ENCODE results near the gene FMNL2.
"Not testable (repeated sequence)": the region's sequence is repeated elsewhere in the genome, so short reads cannot be mapped to it uniquely, and the experiment has no call there.

Gene FMNL2

DNA sequence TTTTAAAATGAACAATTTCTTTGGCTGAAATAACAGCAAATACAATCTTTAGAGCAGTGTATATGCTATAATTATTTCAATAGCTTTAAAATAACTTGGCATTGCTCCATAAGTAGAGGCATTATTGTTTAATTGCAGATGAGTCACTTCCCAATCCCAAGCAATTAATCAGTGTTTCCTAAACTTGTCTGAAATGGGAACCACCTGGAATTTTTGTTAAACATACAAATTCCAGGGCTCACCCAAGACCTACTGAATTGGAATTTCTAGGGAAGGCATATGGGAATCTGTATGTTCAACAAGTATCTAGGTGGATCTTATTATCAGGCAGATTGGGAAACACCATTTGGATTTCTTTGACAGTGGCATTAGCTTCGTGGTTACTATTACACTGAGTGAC, 27.1 kb upstream of the FMNL2 start:
- FAIRE-seq (no peak), DNase-seq (ENCODE audit: insufficient read length, low spot score) (no peak)
- TF ChIP-seq, protein P1, sequence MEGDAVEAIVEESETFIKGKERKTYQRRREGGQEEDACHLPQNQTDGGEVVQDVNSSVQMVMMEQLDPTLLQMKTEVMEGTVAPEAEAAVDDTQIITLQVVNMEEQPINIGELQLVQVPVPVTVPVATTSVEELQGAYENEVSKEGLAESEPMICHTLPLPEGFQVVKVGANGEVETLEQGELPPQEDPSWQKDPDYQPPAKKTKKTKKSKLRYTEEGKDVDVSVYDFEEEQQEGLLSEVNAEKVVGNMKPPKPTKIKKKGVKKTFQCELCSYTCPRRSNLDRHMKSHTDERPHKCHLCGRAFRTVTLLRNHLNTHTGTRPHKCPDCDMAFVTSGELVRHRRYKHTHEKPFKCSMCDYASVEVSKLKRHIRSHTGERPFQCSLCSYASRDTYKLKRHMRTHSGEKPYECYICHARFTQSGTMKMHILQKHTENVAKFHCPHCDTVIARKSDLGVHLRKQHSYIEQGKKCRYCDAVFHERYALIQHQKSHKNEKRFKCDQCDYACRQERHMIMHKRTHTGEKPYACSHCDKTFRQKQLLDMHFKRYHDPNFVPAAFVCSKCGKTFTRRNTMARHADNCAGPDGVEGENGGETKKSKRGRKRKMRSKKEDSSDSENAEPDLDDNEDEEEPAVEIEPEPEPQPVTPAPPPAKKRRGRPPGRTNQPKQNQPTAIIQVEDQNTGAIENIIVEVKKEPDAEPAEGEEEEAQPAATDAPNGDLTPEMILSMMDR (IDR thresholded peaks at IDR 0.05; ENCODE audit: insufficient read depth, missing control alignments), result no peak

DNA sequence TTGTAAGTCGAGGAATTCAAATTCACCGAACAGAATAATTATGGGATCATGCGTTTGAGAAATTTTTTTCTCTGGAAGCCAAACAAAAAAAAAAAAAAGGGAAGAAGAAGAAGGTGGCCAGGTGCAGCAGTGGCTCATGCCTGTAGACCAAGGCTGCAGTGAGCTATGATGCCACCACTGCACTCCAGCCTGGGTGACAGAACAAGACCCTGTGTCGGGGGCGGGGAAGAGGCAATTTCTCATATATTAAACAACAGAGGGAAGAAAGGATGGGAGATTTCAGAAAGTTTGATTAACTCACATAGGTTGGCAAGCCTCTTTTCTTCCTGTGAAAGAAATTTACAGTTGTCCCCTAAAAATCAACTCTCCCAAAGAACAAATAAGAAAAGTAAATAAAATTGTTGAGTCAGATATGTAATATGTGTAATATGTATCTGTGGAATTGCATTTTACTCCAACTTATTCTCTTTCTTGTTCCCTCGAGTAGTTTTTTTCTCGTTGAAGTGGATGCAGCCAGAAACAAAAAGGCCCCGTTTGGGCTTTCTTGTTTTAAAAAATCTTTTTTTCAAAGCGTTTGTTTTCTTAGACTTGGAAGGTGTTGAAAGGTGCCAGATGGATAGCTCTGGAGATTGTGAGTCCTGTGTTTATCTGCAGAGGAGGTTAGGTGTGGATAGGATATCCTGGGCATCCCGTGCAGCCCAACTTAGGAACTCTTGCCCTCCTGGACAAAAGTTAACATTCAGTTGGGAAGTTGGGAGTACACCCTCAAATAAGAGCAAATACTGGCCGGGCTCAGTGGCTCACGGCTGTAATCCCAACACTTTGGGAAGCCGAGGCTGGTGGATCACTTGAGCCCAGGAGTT, 25.4 kb upstream of the FMNL2 start:
- TF ChIP-seq, protein P1 (IDR thresholded peaks at IDR 0.05; ENCODE audit: insufficient read depth, missing control alignments), result no peak

DNA sequence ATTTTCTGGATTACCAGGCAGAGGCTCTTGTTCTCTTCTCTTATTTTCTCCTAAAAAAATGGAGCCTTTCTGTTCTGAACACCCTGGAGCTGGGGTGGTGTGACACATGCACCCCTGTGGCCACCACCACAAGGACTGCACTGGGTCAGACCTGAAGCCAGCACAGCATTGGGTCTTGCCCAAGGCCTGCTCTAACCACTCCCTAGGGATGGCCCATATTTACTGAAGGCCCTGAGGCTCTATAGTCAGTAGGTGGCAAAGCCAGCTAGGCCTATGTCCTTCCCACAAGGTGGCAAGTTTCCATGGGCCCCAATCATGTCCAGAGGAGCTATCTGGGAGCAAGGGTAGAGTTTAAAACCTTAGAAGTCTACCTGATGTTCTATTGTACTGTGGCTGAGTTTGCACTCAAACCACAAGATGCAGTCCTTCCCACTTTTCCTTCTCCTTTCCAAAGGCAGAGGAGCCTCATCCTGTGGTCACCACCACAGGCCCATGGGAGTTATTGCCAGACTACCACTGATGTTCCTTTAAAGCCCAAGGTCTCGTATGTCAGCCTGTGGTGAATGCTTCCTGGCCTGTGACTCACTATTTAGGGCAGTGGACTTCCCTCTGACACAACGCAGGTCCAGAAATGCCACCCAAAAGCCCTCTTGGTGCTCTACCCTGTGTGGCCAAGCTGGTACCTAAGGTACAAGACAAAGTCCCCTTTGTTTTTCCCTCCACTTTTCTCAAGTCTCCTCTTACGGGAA, 15.0 kb upstream of the FMNL2 start:
- TF ChIP-seq, protein P1 (IDR thresholded peaks at IDR 0.05; ENCODE audit: insufficient read depth, missing control alignments), result no peak
- FAIRE-seq (no peak), DNase-seq (ENCODE audit: insufficient read length, low spot score) (no peak)

More for the DNA sequence above, 25.4 kb upstream of the FMNL2 start:
- FAIRE-seq (no peak), DNase-seq (ENCODE audit: insufficient read length, low spot score) (no peak)

DNA sequence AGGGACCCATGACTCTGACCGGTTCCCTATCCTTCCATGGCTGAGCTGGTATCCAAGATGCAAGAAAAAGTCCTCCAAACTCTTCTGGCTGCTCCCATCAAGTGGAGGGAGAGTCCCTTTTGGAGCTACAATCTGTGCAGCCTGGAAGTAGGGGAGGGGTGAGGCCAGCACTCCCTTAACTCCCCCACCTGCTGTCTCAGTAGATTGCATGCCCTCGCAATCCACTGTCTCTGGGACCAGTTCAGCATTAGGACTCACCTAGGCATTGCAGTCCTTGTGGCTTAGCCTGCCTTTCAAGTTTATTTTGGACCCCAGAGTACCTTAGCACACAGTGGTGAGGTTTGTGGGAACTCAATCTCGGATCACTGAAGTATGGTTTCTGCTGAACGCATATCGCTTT, 14.2 kb upstream of the FMNL2 start:
- FAIRE-seq (no peak), DNase-seq (ENCODE audit: insufficient read length, low spot score) (no peak)

DNA sequence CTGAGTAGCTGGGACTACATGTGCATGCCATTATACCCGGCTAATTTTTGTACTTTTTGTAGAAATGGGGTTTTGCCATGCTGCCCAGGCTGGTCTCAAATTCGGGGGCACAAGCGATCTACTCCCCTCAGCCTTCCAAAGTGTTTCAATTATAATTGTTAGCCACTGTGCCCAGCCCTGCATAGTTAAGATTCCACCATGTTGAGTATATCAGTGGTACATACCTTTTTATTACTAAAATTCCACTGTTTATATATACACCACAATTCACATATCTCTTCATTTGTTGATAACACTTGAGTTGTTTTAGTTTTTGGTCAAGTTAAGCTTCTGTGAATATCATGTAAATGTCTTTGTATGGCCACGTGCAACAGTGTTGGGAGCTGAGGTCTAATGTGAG, 12.8 kb upstream of the FMNL2 start:
- TF ChIP-seq, protein P1 (IDR thresholded peaks at IDR 0.05; ENCODE audit: insufficient read depth, missing control alignments), result no peak
- no peak for FAIRE-seq

More for the DNA sequence above, 14.2 kb upstream of the FMNL2 start:
- TF ChIP-seq, protein P1 (IDR thresholded peaks at IDR 0.05; ENCODE audit: insufficient read depth, missing control alignments), result no peak

DNA sequence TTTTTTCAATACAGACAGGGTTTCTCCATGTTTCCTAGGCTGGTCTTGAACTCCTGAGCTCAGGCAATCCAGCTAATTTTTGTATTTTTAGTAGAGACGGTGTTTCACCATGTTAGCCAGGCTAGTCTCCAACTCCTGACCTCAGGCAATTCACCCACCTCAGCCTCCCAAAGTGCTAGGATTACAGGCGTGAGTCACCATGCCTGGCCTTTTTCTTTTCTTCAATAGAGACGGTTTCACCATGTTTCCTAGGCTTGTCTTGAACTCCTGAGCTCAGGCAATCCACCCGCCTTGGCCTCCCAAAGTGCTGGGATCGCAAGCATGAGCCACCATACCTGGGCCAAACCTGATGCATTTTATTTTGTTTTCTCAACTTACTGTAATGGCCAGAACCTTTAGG, 9.8 kb upstream of the FMNL2 start:
- not testable (repeated sequence) for FAIRE-seq; DNase-seq (ENCODE audit: insufficient read length, low spot score)

More for the DNA sequence above, 12.8 kb upstream of the FMNL2 start:
- DNase-seq (ENCODE audit: insufficient read length, low spot score), result no peak

DNA sequence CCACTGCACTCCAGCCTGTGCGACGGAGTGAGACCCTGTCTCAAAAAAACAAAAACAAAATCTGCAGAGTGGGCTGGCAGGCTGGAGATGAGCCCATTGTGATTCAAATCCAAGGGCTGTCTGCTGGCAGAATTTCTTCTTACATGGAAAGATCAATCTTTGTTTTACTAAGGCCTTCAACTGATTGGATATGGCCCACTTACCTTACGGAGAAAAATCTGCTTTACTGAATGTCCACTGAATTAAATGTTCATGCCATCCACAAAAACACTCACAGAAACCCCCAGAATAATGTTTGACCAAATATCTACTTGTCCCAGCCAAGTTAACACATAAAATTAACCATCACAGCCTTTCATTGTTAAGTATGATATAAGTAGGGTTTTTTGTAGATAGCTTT, 8.3 kb upstream of the FMNL2 start:
- DNase-seq (ENCODE audit: insufficient read length, low spot score) (no peak), FAIRE-seq (no peak)
- TF ChIP-seq, protein P1 (IDR thresholded peaks at IDR 0.05; ENCODE audit: insufficient read depth, missing control alignments), result no peak
